HG03039 (cell line): Measurements from ENCODE around the gene CALU.

Source experiments
- ATAC-seq: cut with Tn5 transposase; IDR thresholded peaks from one replicate; pipeline ENCODE4 v1.9.1; 2021; ENCODE audit warnings: mild to moderate bottlenecking, moderate library complexity; ENCODE audit not compliant: unreplicated experiment

The CALU gene

GRCh38 chr7:128724743-128725142 is 14.4 kb upstream of the CALU start:
- no peak for ATAC-seq

- ATAC-seq, result no peak
These were observed 13.6 kb upstream of the CALU start for GRCh38 chr7:128725531-128725930.

- no peak for ATAC-seq
These were observed 13.0 kb upstream of the CALU start for GRCh38 chr7:128726059-128726736.

GRCh38 chr7:128726737-128727072 is 12.5 kb upstream of the CALU start:
- ATAC-seq, result no peak

- ATAC-seq, result no peak
These were observed 11.9 kb upstream of the CALU start for GRCh38 chr7:128727239-128727638.

- no peak for ATAC-seq
These were observed 10.6 kb upstream of the CALU start for GRCh38 chr7:128728598-128728997.

- ATAC-seq, result no peak
These were observed 9.7 kb upstream of the CALU start for GRCh38 chr7:128729494-128729893.

- ATAC-seq, result no peak
These were observed 8.0 kb upstream of the CALU start for GRCh38 chr7:128731184-128731583.

GRCh38 chr7:128732521-128733277 is 6.5 kb upstream of the CALU start:
- ATAC-seq, result no peak

GRCh38 chr7:128733278-128733645 is 5.9 kb upstream of the CALU start:
- ATAC-seq, result no peak

GRCh38 chr7:128734890-128735289 is 4.3 kb upstream of the CALU start:
- ATAC-seq, result no peak

- no peak for ATAC-seq
These were observed 3.7 kb upstream of the CALU start for GRCh38 chr7:128735436-128735835.

GRCh38 chr7:128737441-128737840 is 1.7 kb upstream of the CALU start:
- ATAC-seq, result no peak

GRCh38 chr7:128737867-128738385 is 1.2 kb upstream of the CALU start:
- no peak for ATAC-seq

- no peak for ATAC-seq
These were observed 550 bp upstream of the CALU start for GRCh38 chr7:128738570-128739047.

- ATAC-seq, result no peak
These were observed 977 bp downstream of the CALU start for GRCh38 chr7:128739990-128740682.

GRCh38 chr7:128740996-128741395 is 1.8 kb downstream of the CALU start:
- ATAC-seq, result no peak

- ATAC-seq, result no peak
These were observed 2.3 kb downstream of the CALU start for GRCh38 chr7:128741491-128741890.

- ATAC-seq, result no peak
These were observed 3.0 kb downstream of the CALU start for GRCh38 chr7:128742206-128742605.

GRCh38 chr7:128743112-128743772 is 4.1 kb downstream of the CALU start:
- ATAC-seq, result no peak

GRCh38 chr7:128744366-128744905 is 5.3 kb downstream of the CALU start:
- ATAC-seq, result no peak
